ENCODE results near the gene RRP15.
"Not testable (repeated sequence)": the region's sequence is repeated elsewhere in the genome, so short reads cannot be mapped to it uniquely, and the experiment has no call there.

RRP15 gene

GRCh38 chr1:218297461-218297860 is 12.4 kb downstream of the RRP15 start:
- DNase-seq (ENCODE audit: low read depth) = no peak

- DNase-seq (ENCODE audit: low read depth) = peak; percentile 19
Observed at GRCh38 chr1:218297867-218298266, 12.8 kb downstream of the RRP15 start.

- no peak for DNase-seq (ENCODE audit: low read depth)
Observed at GRCh38 chr1:218298398-218298797, 13.3 kb downstream of the RRP15 start.

GRCh38 chr1:218299416-218299815 is 14.3 kb downstream of the RRP15 start:
- DNase-seq (ENCODE audit: low read depth) = peak; percentile 69

GRCh38 chr1:218301217-218301616 is 16.1 kb downstream of the RRP15 start:
- no peak for DNase-seq (ENCODE audit: low read depth)

- DNase-seq (ENCODE audit: low read depth) = no peak
Observed at GRCh38 chr1:218302155-218302554, 17.1 kb downstream of the RRP15 start.

GRCh38 chr1:218303176-218303879 is 18.2 kb downstream of the RRP15 start:
- DNase-seq (ENCODE audit: low read depth) = no peak

GRCh38 chr1:218304281-218305039 is 19.4 kb downstream of the RRP15 start:
- DNase-seq (ENCODE audit: low read depth) = no peak

- DNase-seq (ENCODE audit: low read depth) = no peak
Observed at GRCh38 chr1:218305472-218306064, 20.5 kb downstream of the RRP15 start.

GRCh38 chr1:218312509-218312908 is 27.4 kb downstream of the RRP15 start:
- peak; percentile 66 for DNase-seq (ENCODE audit: low read depth)

GRCh38 chr1:218314316-218314715 is 29.2 kb downstream of the RRP15 start:
- DNase-seq (ENCODE audit: low read depth) = no peak

GRCh38 chr1:218315638-218316037 is 30.5 kb downstream of the RRP15 start:
- no peak for DNase-seq (ENCODE audit: low read depth)

- no peak for DNase-seq (ENCODE audit: low read depth)
Observed at GRCh38 chr1:218317061-218317460, 32.0 kb downstream of the RRP15 start.

- DNase-seq (ENCODE audit: low read depth) = not testable (repeated sequence)
Observed at GRCh38 chr1:218320182-218320581, 35.1 kb downstream of the RRP15 start.

GRCh38 chr1:218322762-218323161 is 37.7 kb downstream of the RRP15 start:
- no peak for DNase-seq (ENCODE audit: low read depth)

- no peak for DNase-seq (ENCODE audit: low read depth)
Observed at GRCh38 chr1:218323568-218324225, 38.6 kb downstream of the RRP15 start.

GRCh38 chr1:218324226-218324580 is 39.1 kb downstream of the RRP15 start:
- DNase-seq (ENCODE audit: low read depth) = no peak

- no peak for DNase-seq (ENCODE audit: low read depth)
Observed at GRCh38 chr1:218328769-218329168, 43.7 kb downstream of the RRP15 start.

- peak; percentile 58 for DNase-seq (ENCODE audit: low read depth)
Observed at GRCh38 chr1:218330043-218330623, 45.0 kb downstream of the RRP15 start.

- peak; percentile 67 for DNase-seq (ENCODE audit: low read depth)
Observed at GRCh38 chr1:218332416-218332815, 47.3 kb downstream of the RRP15 start.

GRCh38 chr1:218336328-218336727 is 51.2 kb downstream of the RRP15 start:
- no peak for DNase-seq (ENCODE audit: low read depth)

GRCh38 chr1:218339267-218339831 is 54.3 kb downstream of the RRP15 start:
- peak; percentile 70 for DNase-seq (ENCODE audit: low read depth)
